T-helper 2 cell treated with Interferon-gamma antibody and Interleukin-4, amounts not matched to agents 5 μg/mL and 100 μg/mL, for 36 hours (primary cell): ENCODE results near the gene TNFRSF1A.
A peak's percentile ranks its signal among the peaks of the same experiment; 100 is the strongest.
"Not testable (repeated sequence)": the region's sequence is repeated elsewhere in the genome, so short reads cannot be mapped to it uniquely, and the experiment has no call there.

Experiments
- DNase-seq: peaks from one replicate; pipeline ENCODE4 v3.0.0; 2021; ENCODE audit warnings: low spot score
- H3K27ac Mint-ChIP-seq: one replicate; pipeline ENCODE4 v1.8.0; 2021; ENCODE audit warnings: mild to moderate bottlenecking, mixed read lengths
- H3K27me3 Mint-ChIP-seq: one replicate; pipeline ENCODE4 v1.8.0; 2021; ENCODE audit warnings: low read depth, mixed read lengths
- H3K36me3 Mint-ChIP-seq: one replicate; pipeline ENCODE4 v1.8.0; 2021; ENCODE audit warnings: low read depth, mixed read lengths
- H3K4me1 Mint-ChIP-seq: one replicate; pipeline ENCODE4 v1.8.0; 2021; ENCODE audit warnings: low read depth, mixed read lengths
- H3K4me3 Mint-ChIP-seq: one replicate; pipeline ENCODE4 v1.8.0; 2022; ENCODE audit warnings: mild to moderate bottlenecking, moderate library complexity, mixed read lengths
- H3K9me3 Mint-ChIP-seq: one replicate; pipeline ENCODE4 v1.8.0; 2021; ENCODE audit warnings: mixed read lengths

Gene TNFRSF1A

DNA sequence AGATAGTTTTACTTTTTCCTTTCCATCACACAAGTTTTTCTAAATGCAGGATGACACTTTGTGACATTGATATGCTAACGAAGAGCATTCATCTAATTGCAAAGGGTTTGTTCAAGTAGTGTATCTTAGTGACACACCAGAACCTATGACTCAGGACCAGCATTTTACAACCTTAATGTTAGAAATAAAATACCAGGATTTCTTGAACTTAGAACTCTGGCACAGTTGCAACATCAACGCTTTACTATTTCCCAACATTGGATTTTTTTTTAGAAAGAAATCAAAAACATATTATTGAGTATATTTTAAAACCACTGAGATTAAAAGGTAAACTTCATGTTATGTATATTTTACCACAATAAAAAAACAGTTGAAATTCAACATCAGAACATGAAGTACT is 49.3 kb downstream of the TNFRSF1A start:
- Mint-ChIP-seq H3K9me3 (no peaks in the 10 kb centered on the region), H3K4me3 (no peak overlapping the region), H3K27ac (no peak overlapping the region), H3K27me3 (peaks cover 8% of the 10 kb centered on the region), H3K36me3 (no peaks in the 10 kb centered on the region), H3K4me1 (no peaks in the 10 kb centered on the region)
- DNase-seq: no peak

DNA sequence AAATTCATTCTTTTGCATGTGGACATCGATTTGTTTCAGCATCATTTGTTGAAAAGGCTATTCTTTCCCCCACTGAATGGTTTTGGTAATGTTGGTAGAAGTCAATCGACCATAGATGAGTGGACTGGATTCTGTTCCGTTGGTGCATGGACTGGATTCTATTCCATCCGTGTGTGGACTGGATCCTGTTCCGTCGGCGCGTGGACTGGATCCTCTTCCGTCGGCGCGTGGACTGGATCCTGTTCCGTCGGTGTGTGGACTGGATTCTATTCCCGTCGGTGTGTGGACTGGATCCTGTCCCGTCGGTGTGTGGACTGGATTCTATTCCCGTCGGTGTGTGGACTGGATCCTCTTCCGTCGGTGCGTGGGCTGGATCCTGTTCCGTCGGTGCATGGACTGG is 52.0 kb downstream of the TNFRSF1A start:
- H3K4me3 Mint-ChIP-seq, H3K9me3 Mint-ChIP-seq, DNase-seq, H3K27me3 Mint-ChIP-seq, H3K36me3 Mint-ChIP-seq, H3K27ac Mint-ChIP-seq, H3K4me1 Mint-ChIP-seq: not testable (repeated sequence)

DNA sequence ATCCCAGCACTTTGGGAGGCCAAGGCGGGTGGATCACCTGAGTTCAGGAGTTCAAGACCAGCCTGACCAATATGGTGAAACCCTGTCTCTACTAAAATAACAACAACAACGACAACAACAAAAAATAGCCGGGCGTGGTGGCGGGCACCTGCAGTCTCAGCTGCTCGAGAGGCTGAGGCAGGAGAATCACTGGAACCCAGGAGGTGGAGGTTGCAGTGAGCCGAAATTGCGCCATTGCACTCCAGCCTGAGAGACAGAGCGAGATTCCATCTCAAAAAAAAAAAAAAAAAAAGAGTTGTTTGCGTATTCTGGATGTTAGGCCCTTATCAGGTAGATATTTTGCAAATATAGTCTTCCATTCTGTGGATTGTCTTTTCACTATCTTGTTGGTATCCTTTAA is 52.8 kb downstream of the TNFRSF1A start:
- not testable (repeated sequence) for H3K4me3 Mint-ChIP-seq, H3K27me3 Mint-ChIP-seq, DNase-seq, H3K4me1 Mint-ChIP-seq, H3K27ac Mint-ChIP-seq, H3K9me3 Mint-ChIP-seq, H3K36me3 Mint-ChIP-seq

DNA sequence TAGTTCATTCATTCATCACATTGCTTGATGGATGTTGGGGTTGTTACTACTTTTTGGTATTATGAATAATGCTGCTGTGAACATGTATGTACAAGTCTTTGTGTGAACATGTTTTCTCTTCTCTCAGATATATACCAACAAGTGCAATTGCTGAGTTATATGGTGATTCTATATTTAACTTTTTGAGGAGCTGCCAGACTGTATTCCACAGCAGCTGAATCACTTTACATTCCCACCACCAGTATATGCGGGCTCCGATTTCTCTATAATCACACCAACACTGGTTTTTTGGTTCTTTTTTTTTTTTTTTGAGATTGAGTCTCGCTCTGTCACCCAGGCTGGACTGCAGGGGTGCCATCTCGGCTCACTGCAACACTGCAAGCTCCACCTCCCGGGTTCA is 53.6 kb downstream of the TNFRSF1A start:
- no peak overlapping the region for H3K4me3 Mint-ChIP-seq
- H3K36me3 Mint-ChIP-seq: no peaks in the 10 kb centered on the region
- H3K27ac Mint-ChIP-seq: no peak overlapping the region
- H3K27me3 Mint-ChIP-seq: peaks cover 4% of the 10 kb centered on the region
- H3K9me3 Mint-ChIP-seq: no peaks in the 10 kb centered on the region
- H3K4me1 Mint-ChIP-seq: peaks cover 3% of the 10 kb centered on the region
- DNase-seq: no peak

DNA sequence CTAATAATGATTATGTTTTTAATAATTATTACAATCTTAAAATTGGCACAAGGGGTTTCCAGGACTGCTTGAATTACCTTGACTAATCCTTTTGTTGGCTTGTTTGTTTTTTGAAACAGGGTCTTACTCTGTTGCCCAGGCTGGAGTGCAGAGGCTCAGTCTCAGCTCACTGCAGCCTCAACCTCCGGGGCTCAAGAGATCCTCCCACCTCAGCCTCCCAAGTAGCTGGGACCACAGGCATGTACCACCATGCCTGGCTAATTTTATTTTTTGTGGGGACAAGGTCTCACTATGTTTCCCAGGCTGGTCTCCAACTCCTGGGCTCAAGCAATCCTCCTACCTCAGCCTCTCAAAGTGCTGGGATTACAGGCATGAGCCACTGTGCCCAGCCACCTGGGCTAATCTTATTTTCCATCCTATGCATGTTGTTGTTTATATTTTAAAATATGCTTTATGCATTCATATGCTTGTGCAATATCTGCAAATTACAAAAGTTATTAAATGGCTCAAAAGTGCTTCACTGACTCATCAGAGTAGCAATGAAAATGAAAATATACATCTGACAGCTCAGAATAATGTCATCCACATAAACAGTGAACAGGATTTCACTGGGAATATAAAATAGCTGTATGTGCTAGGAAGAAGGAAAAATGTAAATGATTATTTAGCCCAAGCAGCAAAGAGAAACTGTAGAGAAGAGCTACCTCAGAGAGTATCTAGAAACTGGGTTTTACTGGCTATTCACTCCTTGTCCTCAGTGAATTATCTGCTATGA is 56.2 kb downstream of the TNFRSF1A start:
- H3K9me3 Mint-ChIP-seq: no peaks in the 10 kb centered on the region

DNA sequence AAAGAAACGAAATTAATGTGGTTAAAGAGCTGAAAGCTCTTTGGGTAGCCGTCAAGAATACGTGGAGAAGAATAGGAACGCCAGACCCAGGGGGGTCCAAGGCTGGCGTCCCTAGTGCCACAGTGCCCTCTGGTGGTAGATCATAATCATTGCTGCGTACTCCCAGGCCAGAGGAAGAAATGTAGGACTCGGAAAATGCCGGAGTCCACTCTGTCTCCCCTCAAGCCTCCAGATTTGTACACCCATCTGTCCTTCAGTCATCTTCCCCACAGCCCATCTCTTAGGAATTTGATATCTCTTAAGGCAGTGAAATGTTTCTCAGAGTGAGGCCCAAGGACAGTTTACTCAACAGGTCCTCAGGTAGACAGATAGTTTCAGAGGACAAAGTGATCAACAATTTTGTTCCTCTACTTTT is 56.8 kb downstream of the TNFRSF1A start:
- peak; percentile 48 for DNase-seq
- Mint-ChIP-seq H3K4me3 (no peak overlapping the region), H3K36me3 (no peaks in the 10 kb centered on the region), H3K27ac (no peak overlapping the region), H3K27me3 (peaks cover 16% of the 10 kb centered on the region), H3K9me3 (no peaks in the 10 kb centered on the region), H3K4me1 (peaks cover 3% of the 10 kb centered on the region)

More for the DNA sequence above, 56.2 kb downstream of the TNFRSF1A start:
- Mint-ChIP-seq H3K27me3 (peaks cover 13% of the 10 kb centered on the region), H3K4me1 (peaks cover 3% of the 10 kb centered on the region), H3K27ac (no peak overlapping the region), H3K36me3 (no peaks in the 10 kb centered on the region), H3K4me3 (no peak overlapping the region)
- no peak for DNase-seq

DNA sequence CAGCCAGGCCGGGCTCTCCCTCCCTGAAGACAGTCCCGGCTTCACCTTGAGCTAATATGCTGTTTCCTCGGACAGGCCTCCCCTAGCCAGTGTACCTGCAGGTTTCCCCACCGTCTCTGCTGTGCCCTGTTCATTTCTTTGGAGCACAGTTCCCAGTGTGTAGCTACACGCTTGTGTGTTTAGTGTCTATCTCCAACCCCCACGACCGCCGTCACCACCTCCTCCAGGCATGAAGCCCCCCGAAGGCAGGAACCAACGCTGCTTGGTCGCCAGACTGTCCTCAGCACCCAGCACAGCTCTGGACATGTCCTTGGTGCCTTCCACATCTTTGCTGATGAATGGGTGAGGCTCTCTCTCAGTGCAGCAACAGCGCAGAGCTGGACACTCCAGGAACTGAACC is 57.6 kb downstream of the TNFRSF1A start:
- Mint-ChIP-seq H3K27ac (no peak overlapping the region), H3K36me3 (no peaks in the 10 kb centered on the region), H3K4me1 (peaks cover 3% of the 10 kb centered on the region), H3K27me3 (peaks cover 23% of the 10 kb centered on the region), H3K9me3 (no peaks in the 10 kb centered on the region), H3K4me3 (no peak overlapping the region)
- DNase-seq: no peak

DNA sequence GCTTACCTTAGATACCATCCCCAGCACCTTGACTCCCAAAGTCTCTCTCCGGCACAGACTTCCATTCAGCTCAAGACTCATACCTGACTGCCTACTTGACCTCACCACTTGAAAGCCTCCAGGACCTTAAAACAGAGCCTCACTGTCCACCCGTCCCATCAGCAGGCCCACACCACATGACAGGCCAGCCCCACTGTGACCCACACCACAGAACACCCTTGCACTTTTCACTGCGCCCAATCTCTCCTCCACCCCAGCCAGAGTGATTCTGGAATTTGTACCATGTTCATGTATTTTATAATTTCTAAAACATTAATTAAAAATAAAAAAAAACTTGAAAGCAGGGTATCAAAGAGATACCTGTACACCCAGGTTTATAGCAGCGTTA is 59.4 kb downstream of the TNFRSF1A start:
- no peak for DNase-seq
- Mint-ChIP-seq H3K9me3 (no peaks in the 10 kb centered on the region), H3K36me3 (no peaks in the 10 kb centered on the region), H3K4me1 (peaks cover 9% of the 10 kb centered on the region), H3K27me3 (peaks cover 30% of the 10 kb centered on the region), H3K27ac (no peak overlapping the region), H3K4me3 (no peak overlapping the region)

DNA sequence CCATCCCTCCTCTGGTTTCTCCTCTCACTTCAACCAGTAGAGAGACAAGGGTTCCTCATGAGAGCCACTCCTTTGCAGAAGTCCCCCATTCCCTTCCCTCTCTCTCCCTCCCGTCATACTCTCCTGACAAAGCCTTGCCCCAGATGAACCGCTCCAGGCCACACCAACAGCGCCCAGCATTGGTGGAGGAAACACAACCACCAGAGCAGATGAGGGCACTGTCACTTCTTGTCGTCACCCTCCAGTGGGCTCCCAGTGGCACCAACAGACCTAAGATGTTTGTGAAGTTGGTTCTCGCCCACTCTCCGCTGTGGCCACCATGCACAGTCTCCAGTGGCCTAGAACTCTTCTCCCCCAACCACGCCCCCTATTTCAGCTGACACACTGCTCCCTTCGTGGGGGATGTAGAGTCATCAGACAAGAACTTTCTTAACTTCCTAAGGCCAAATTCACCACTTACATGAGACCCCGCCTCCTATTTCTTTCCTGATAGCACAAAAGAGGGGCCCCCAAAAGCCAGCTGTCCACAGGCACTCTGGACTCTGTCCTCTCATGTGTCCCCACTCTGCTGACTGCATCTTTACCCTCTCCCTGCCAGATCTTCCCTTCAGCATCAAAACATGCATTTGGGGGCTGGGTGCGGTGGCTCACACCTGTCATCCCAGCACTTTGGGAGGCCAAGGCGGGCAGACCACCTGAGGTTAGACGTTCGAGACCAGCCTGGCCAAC is 60.6 kb downstream of the TNFRSF1A start:
- no peak for DNase-seq
- peaks cover 39% of the 10 kb centered on the region for H3K27me3 Mint-ChIP-seq
- no peaks in the 10 kb centered on the region for H3K36me3 Mint-ChIP-seq
- H3K4me3 Mint-ChIP-seq: no peak overlapping the region
- no peak overlapping the region for H3K27ac Mint-ChIP-seq
- no peaks in the 10 kb centered on the region for H3K9me3 Mint-ChIP-seq
- peaks cover 9% of the 10 kb centered on the region for H3K4me1 Mint-ChIP-seq

DNA sequence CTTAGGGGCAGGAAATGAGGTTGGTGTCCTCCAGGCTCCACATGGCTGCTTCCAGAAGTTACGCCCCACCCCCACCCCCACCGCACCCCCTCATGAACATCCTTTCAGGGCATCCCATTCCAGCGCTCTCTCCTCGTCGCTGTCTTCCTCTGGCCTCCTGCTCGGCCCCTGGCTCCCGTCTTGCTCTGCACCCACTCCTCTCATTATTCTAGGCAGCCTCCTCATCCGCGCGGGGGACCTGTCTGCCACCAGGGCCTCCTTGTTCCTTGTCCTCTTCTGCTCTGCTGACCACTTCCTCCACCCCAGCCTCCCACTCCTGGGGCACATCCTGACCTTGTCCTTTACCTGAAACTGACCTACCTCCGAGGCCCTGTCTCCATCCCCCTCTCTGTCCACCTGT is 61.2 kb downstream of the TNFRSF1A start:
- H3K27ac Mint-ChIP-seq: no peak overlapping the region
- H3K4me1 Mint-ChIP-seq: peaks cover 9% of the 10 kb centered on the region
- no peaks in the 10 kb centered on the region for H3K9me3 Mint-ChIP-seq
- H3K4me3 Mint-ChIP-seq: no peak overlapping the region
- no peaks in the 10 kb centered on the region for H3K36me3 Mint-ChIP-seq
- DNase-seq: no peak
- H3K27me3 Mint-ChIP-seq: peaks cover 39% of the 10 kb centered on the region

DNA sequence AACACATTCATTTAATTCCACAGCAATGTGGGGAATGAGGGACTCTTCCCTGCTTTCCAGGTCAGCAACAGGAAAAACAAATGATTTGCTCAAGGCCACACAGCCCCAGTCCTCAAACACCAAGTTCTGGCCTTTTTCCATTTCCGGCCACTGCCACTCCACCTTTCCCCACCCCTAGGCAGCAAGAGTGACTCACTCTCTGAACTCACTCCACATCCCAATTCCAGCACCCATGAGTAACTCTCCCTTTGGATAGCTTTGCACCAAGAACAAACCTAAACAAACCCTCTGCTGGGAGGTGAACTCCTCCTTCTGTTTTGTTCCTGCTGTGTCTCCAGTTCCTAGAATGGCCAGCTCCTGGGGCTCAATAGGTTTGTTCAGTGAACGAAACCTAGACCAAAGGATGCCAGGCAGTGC is 61.8 kb downstream of the TNFRSF1A start:
- Mint-ChIP-seq H3K27me3 (peaks cover 38% of the 10 kb centered on the region), H3K4me3 (no peak overlapping the region), H3K36me3 (no peaks in the 10 kb centered on the region), H3K4me1 (peaks cover 8% of the 10 kb centered on the region), H3K9me3 (no peaks in the 10 kb centered on the region), H3K27ac (no peak overlapping the region)
- DNase-seq: no peak

DNA sequence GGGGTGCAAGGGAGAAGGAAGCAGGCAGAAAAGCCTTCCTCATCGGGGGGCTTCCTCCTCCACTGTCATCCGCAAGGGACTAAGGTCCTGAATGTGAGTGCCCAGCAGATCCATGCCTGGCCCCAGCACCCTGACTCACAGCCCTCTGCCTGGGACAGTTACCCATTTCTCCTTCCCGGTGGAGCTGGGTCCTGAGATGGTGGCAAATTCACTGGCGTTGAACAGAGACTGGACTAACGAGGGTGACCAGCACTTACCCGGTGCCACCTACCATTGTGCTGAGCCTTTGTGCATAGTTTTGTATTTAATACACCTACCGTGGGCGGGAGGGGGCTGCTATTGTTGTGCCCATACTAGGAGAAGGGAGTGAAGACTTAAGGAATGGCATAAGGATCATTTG is 62.2 kb downstream of the TNFRSF1A start:
- peaks cover 6% of the 10 kb centered on the region for H3K4me1 Mint-ChIP-seq
- H3K9me3 Mint-ChIP-seq: no peaks in the 10 kb centered on the region
- H3K27ac Mint-ChIP-seq: no peak overlapping the region
- no peaks in the 10 kb centered on the region for H3K36me3 Mint-ChIP-seq
- no peak for DNase-seq
- no peak overlapping the region for H3K4me3 Mint-ChIP-seq
- peaks cover 37% of the 10 kb centered on the region for H3K27me3 Mint-ChIP-seq

DNA sequence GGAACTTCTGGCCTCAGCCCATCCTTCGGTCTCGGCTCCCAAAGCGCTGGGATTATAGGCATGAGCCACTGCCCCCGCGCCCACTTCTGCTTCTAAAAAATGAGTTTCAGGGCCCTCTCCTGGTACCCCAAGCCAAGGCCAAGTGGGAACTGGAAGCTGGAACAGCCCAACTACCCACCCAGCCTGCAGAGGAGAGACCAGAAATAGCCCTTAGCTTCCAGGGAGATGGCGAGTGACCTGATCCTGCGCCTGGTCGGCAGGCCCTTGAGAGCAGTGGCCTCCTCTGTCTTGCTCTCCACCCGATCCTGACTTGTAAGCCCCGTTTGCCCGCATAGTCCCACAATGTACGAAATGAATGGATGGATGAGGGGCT is 62.6 kb downstream of the TNFRSF1A start:
- H3K4me3 Mint-ChIP-seq: peak overlapping the region; percentile 40
- peaks cover 37% of the 10 kb centered on the region for H3K27me3 Mint-ChIP-seq
- no peak overlapping the region for H3K27ac Mint-ChIP-seq
- H3K4me1 Mint-ChIP-seq: peaks cover 6% of the 10 kb centered on the region
- no peaks in the 10 kb centered on the region for H3K36me3 Mint-ChIP-seq
- H3K9me3 Mint-ChIP-seq: no peaks in the 10 kb centered on the region
- no peak for DNase-seq
